Right lobe of liver (tissue), 4 donors: Measurements from ENCODE around the gene NHLRC1.

ENCODE experiments used
- CTCF ChIP-seq, 4 donors: fragments of 200-600 bp in 3 of 4; fragments of 450-650 bp in 1 of 4; IDR thresholded peaks; one replicate each; pipeline versions ENCODE4 v1.5.1 to v1.8.0; 2016 to 2022; ENCODE audit warnings: antibody characterized with exemption in 4 of 4, mild to moderate bottlenecking in 2 of 4
- POLR2A ChIP-seq: fragments of 450-650 bp; IDR thresholded peaks from one replicate; pipeline ENCODE4 v1.6.1; 2017; ENCODE audit warnings: antibody characterized with exemption, mild to moderate bottlenecking
- donor health status: DM: no; HTN: no; CAD: no.
- donor health status: DM: no; HTN: no; CAD: no.
- donor health status: DM: no; HTN: yes; CAD: no.

- TF ChIP-seq CTCF (IDR thresholded peaks at IDR 0.05) (no peak), POLR2A (no peak)
Observed at GRCh38 chr6:18102783-18103509, 19.5 kb downstream of the NHLRC1 start.
